ENCODE results near the gene TAF1.
"Not testable (repeated sequence)": the region's sequence is repeated elsewhere in the genome, so short reads cannot be mapped to it uniquely, and the experiment has no call there.

Gene TAF1

GRCh38 chrX:71432733-71433132 is 66.6 kb downstream of the TAF1 start:
- DNase-seq, result no peak

- no peak for DNase-seq
Measured at GRCh38 chrX:71438750-71439149, 72.6 kb downstream of the TAF1 start.

- no peak for DNase-seq
Measured at GRCh38 chrX:71439420-71439819, 73.3 kb downstream of the TAF1 start.

GRCh38 chrX:71439896-71440295 is 73.7 kb downstream of the TAF1 start:
- DNase-seq, result no peak

- no peak for DNase-seq
Measured at GRCh38 chrX:71440401-71440800, 74.2 kb downstream of the TAF1 start.

GRCh38 chrX:71441809-71442208 is 75.7 kb downstream of the TAF1 start:
- DNase-seq, result not testable (repeated sequence)

GRCh38 chrX:71450433-71451106 is 84.4 kb downstream of the TAF1 start:
- DNase-seq, result no peak

GRCh38 chrX:71451518-71451917 is 85.4 kb downstream of the TAF1 start:
- DNase-seq, result not testable (repeated sequence)

GRCh38 chrX:71453056-71453455 is 86.9 kb downstream of the TAF1 start:
- DNase-seq, result no peak

GRCh38 chrX:71454222-71454621 is 88.1 kb downstream of the TAF1 start:
- no peak for DNase-seq

- DNase-seq, result no peak
Measured at GRCh38 chrX:71458866-71459265, 92.7 kb downstream of the TAF1 start.

GRCh38 chrX:71464968-71465367 is 98.8 kb downstream of the TAF1 start:
- no peak for DNase-seq

- DNase-seq, result no peak
Measured at GRCh38 chrX:71466979-71467523, 100.9 kb downstream of the TAF1 start.

GRCh38 chrX:71475785-71476540 is 109.8 kb downstream of the TAF1 start:
- no peak for DNase-seq

- DNase-seq, result no peak
Measured at GRCh38 chrX:71482228-71482958, 116.2 kb downstream of the TAF1 start.

- no peak for DNase-seq
Measured at GRCh38 chrX:71487814-71488213, 121.7 kb downstream of the TAF1 start.

- DNase-seq, result no peak
Measured at GRCh38 chrX:71489540-71489939, 123.4 kb downstream of the TAF1 start.

- DNase-seq, result peak; percentile 13
Measured at GRCh38 chrX:71492231-71493065, 126.3 kb downstream of the TAF1 start.

GRCh38 chrX:71493111-71493613 is 127.0 kb downstream of the TAF1 start:
- DNase-seq, result no peak

GRCh38 chrX:71495979-71496378 is 129.8 kb downstream of the TAF1 start:
- not testable (repeated sequence) for DNase-seq

- DNase-seq, result no peak
Measured at GRCh38 chrX:71496476-71496875, 130.3 kb downstream of the TAF1 start.

GRCh38 chrX:71502080-71502479 is 135.9 kb downstream of the TAF1 start:
- DNase-seq, result not testable (repeated sequence)
